GM15510 (cell line): ENCODE measurements around the gene NEUROD4.

ENCODE experiments used
- POLR2A ChIP-seq: IDR thresholded peaks from 3 replicates; pipeline ENCODE4 v1.6.1; 2011; ENCODE audit warnings: borderline replicate concordance; ENCODE audit not compliant: insufficient read length; ENCODE audit errors: extremely low read depth

Gene NEUROD4

GRCh38 chr12:55036326-55037115, 16.7 kb downstream of the NEUROD4 start:
- no peak for TF ChIP-seq POLR2A

GRCh38 chr12:55037351-55037987, 17.7 kb downstream of the NEUROD4 start:
- no peak for TF ChIP-seq POLR2A

- no peak for TF ChIP-seq POLR2A
Measured at GRCh38 chr12:55039395-55040354, 19.9 kb downstream of the NEUROD4 start.

GRCh38 chr12:55041345-55042055, 21.7 kb downstream of the NEUROD4 start:
- TF ChIP-seq POLR2A, result no peak

- TF ChIP-seq POLR2A, result no peak
Measured at GRCh38 chr12:55043542-55043941, 23.8 kb downstream of the NEUROD4 start.

- TF ChIP-seq POLR2A, result no peak
Measured at GRCh38 chr12:55044135-55044534, 24.4 kb downstream of the NEUROD4 start.

GRCh38 chr12:55049676-55050075, 29.9 kb downstream of the NEUROD4 start:
- TF ChIP-seq POLR2A, result no peak

GRCh38 chr12:55051197-55051947, 31.6 kb downstream of the NEUROD4 start:
- no peak for TF ChIP-seq POLR2A

- TF ChIP-seq POLR2A, result no peak
Measured at GRCh38 chr12:55057481-55057880, 37.7 kb downstream of the NEUROD4 start.

GRCh38 chr12:55058082-55058481, 38.3 kb downstream of the NEUROD4 start:
- TF ChIP-seq POLR2A, result no peak

GRCh38 chr12:55058776-55059175, 39.0 kb downstream of the NEUROD4 start:
- TF ChIP-seq POLR2A, result no peak

GRCh38 chr12:55060470-55060869, 40.7 kb downstream of the NEUROD4 start:
- no peak for TF ChIP-seq POLR2A

GRCh38 chr12:55061024-55061423, 41.2 kb downstream of the NEUROD4 start:
- TF ChIP-seq POLR2A, result no peak

- TF ChIP-seq POLR2A, result no peak
Measured at GRCh38 chr12:55063291-55063690, 43.5 kb downstream of the NEUROD4 start.
